Epidermal melanocyte (primary cell): Measurements from ENCODE around the gene GPC6.

Experiments used
- DNase-seq: peaks from one replicate; pipeline ENCODE4 v3.0.0; 2011; ENCODE audit warnings: low spot score; ENCODE audit not compliant: insufficient read length

GPC6 gene

DNA sequence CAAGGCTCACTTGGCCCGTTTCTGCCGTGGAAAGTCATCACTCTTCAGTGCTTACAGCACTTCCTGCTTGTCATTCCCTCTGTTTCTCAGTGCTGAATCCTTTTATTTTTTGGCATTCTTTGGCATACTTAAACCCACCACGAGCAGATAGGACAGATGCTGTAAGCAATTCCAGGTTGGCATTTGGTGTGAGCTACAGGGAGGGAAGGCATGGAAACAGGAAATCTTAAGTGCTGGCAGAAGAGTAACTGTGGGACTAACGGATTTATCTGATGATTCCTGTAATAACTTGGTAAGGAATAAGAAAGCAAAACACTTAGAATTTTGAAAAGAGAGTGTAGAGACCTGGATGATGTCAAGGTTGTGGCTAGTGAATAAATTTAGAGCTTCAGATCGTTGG is 273.4 kb downstream of the GPC6 start:
- DNase-seq = no peak

DNA sequence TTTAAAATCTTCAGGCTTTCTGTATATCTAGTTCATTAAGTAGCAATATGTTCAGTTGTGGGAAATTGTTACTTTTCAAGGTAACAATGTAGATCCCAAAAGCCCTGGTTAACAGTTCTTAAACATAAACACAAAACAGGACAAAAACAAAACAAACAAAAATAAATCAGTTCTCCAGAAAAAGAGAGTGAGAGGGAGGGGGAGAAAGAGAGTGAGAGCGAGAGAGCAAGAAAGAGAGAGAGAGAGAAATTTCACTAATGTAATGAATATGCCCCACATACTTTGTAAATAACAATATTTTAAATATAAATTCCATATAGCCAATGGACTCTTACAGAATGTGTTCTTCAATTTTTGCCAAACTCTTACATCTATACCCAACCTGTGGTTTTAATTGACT is 275.5 kb downstream of the GPC6 start:
- no peak for DNase-seq

DNA sequence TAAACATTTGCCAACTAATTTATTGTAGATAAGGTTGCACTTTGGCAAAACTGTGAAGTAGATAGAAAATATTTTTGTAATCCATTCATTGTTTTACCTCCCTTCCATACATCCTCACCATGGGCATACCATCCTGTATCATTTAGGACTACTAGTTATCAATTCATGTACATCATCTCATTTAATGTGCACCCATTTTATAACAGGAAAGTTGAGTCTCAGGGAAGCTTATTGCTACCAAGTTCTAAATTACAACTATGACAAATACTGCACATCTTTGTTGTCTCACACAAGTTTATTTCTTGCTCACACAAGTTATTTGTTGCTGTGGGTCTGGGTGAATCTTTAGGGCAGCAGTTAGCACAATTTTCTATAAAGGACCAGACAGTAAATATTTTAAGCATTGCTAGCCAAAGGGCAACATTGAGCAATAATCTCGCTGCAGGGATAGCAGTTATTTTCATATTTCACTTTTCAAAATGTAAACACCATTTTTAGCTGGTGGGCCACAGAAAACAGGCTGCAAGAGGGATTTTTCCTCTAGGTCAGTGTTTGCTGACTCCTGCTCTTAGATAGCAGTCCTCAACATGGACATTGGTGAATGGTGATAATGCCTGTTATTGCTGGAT is 276.5 kb downstream of the GPC6 start:
- no peak for DNase-seq

DNA sequence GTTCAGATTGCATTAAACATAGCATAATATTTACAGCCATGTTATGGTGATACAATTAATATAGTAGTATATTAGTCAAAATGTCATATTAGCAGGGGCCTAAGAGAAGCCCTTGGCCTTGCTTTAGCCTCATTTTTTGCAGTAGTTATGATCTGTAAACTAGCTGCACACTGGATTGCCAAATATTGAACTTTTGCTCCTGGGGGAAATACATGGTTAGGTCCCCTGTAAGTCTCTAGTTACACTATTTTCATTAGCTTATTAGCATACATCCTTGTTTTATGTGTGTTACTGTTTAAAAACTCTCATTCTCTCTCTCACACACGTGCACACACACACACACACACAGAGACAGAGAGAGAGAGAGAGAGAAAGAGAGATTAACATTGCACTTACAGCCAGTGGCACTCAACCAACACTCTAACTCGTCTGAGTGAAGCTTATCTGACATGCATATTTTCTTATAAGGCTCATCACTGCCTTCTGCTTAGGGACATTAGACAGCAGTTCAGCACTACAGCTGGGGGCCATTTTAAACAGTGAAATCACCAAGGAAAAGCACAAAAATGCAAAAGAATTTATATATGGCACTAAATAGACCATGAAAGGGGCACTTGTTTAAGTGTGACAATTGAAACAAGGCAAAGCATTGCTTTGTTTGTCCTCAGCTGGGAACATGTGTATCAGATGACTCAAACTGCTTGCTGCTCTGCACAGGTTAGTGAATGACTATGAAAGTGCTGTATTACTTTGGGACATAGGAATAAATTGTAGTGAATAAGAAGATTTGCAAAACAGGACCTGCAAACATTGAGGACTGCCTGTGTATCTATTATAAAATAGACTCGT is 278.7 kb downstream of the GPC6 start:
- DNase-seq = no peak

DNA sequence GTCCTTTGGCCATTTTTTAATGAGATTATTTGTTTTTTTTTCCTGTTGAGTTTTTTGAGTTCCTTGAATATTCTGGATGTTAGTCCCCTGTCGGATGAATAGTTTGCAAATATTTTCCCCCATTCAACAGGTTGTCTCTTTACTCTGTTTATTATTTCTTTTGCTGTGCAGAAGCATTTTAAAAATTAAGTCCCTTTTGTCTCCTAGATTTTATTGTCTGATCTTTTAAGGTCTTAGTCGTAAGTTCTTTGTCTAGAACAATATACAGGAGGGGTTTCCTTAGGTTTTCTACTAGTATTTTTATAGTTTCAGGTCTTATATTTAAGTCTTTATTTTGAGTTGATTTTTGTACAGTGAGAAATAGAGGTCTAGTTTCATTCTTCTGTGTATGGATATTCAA is 284.4 kb downstream of the GPC6 start:
- DNase-seq = no peak

DNA sequence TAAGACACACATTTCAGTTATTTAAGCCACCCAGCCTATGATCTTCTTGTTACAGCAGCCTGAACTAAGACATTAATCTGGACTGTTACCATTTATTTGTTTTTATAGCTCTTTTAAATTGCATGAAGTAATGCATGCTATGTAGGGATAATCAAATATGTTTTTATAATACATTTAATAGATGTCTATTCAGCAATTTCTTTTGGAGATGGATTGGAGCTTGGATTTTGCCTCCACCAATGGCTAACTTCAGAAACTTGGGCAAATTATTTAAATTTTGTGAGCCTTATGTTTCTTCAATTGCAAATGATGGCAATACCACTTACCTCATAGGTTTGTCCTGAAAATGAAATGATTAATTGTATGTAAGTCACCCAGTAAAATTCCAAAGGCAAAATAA is 288.7 kb downstream of the GPC6 start:
- DNase-seq = no peak

DNA sequence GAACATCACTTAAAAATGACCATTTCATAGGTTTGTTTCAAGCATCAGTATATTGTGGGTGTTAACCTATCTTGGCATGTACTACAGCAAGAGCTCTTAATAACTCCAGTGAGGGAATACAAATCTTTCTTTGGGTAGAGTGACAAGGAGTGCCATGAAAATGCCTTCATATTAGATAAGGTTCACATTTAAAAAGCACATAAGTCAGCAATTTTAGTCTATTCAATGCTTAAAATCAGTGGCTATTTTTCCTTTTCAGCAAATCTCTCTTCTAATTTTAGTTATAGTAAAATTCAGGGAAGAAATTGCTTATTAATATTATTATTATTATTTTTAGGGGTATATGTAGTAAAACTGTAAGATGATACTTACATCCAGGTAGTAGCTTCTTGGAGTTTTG is 291.1 kb downstream of the GPC6 start:
- DNase-seq = no peak

DNA sequence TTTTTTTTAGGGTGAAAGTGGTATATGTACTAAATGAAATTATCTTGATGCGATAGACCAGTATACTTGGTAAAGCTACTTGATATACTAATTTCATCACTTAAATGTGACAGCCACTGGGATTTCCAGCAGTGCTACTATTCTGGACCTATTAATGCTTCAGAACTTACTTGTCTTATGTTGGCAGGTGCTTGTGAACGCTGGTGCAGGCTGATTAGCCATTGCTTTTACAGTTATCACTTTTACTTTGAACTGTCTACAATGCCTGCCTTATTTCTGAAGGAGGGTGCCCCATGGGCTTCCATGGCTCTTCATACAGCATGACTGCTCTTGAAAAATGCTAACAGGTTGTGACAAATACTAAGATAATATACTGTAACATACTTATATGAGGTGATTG is 294.7 kb downstream of the GPC6 start:
- DNase-seq = no peak

DNA sequence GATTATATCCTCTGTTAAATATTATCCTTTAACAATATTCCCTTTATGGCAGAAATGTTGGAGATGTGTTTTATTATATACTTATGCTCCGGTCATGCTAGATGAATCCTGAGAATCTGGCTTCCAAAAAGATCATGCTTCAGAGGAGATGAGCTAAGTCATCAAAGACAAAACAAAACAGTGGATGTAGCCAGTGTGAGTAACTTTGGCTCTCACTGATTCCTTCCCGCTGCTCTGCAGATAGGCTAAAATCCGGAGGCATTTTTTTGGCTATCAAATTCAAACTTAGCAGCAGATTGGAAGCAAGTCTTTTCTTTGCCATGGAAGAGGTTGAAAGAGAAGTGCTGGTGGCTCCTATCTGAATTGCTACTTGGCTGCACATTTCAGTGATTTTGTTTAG is 295.9 kb downstream of the GPC6 start:
- no peak for DNase-seq

DNA sequence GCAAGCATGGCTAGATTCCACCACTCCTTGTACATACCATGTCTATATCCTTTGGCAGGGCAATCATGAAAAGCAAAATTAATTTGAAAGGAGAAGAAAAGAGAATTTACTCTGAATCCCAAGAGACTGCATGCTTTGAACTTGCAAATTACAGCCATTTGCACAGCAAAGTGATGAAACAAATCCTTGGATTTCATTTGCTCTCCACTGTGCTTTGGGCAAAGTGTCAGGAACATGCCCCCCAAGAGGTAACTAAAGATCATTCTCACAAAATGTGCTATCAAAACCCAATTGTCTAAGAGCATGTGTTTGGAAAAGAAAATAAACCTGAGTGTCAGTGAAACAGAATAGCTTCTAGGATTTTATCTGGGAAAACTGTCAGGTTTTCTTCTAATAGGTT is 298.5 kb downstream of the GPC6 start:
- DNase-seq = no peak

DNA sequence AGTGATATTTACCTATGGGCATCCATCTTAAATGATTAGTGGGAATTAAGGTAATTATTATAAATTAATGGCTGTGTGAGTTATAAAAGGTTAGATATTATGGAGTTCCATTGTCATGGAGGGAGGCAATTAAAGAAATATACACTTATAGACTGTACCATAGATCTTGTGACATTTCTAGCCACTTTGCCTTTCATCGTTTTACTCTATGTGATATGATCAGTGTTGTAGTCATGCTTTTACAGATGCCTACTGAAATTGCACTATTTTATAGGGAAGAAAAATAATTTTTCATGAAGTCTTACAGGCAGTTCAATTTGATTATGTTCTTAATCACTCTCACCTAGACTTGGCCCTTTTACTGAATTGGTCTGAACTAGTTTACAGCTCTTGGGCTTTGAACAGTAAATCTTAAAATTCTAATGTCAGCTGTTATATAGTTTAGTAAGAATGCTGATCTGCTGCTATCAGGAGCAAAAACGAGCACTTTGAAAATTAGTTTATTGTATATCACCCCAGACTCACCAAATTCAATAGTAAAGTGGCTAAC is 301.2 kb downstream of the GPC6 start:
- no peak for DNase-seq

DNA sequence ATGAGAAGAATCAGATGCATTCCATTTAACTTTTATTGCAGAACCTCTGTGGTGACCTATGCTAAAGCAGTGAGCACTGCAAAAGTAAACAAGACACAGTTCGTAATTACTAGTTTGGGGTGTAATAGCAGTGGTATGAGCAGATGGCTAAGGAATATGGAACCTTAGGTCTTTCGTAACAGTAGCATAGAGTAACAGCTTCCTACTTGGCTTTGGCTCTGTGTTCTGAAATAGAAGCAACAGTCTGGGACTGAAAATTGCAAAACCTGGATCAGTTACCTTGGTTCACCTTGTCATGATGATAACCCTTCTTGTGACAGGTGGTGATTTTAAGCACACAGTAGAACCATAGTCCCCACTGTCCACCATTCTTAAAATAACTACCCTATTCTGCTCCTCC is 303.4 kb downstream of the GPC6 start:
- no peak for DNase-seq

DNA sequence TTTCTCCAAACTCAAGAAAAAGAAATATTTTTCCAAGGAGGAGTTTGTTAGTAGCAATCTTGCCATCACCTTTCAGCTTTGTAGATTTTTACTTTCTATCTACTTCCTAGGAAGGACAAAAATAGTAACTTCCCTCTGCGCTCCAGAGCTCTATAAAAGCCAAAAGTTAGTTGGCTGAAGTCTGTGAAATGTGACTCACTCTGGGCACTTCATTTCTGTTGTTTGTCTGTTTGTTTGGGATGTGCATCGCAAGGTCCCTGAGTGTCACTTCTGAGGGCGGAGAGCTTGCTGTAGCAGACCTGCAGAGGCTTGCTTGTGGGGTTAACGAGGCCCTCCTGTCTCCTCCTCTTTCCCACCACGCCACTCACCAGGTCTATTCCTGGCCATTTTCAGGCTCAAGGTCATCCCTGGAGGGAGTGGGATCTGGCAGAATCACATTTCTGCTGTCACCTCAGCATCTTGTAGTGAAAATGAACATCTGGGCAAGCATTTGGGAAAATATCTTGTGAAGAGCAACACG is 307.6 kb downstream of the GPC6 start:
- no peak for DNase-seq

DNA sequence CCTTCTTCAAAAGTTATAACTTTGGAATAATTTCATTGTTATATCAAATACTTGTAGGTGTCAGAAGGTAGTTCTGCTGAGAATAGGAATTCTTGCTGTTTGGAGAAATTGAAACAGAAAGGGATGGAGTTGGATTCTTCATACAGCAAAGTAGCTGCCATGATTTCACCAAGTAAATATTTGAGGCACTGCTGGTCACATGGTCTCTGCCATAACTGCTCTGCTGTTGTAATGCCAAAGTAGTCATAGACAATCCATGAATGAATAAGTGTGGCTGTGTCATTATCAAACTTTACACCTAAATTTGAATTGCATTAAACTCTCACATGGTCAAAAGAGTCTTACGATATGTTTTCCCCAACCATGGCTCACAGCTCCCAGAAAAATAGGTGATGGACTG is 308.6 kb downstream of the GPC6 start:
- no peak for DNase-seq

DNA sequence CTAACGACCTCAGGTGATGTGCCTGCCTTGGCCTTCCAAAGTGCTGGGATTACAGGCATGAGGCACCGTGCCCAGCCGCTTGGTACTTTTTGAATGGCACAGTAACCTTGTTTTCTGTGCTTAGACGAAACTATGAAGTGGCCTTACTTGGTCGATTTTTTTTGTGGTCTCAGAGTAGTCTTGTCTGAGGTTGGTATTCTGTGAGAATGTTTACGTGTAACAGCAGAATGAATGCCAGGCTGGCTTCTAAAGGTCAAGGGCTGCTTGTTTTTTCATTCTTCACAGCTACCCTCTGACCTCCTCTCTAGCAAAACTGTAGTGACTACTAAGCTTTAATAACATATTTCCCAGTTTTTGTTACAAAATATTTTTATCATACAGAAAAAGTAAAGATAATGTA is 313.3 kb downstream of the GPC6 start:
- DNase-seq = no peak

DNA sequence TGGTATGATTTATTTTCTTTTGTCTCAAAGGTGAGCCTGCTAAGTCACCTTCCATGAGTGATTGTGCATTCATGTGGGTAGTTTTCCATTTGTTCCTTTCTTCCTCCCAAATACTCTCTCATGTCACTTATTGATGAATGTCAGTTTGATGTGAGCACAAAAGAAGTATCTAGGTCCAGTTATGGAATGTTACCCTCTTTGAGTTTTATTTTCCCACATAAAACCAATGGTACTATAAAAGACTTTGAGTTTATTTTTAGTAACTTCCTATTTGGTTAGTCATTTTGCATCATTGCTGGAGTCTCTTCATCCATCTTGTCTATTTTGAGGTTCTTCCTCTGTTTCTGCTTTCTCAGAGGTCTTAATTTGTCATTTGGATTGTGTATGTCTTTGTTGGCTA is 321.3 kb downstream of the GPC6 start:
- DNase-seq = no peak

DNA sequence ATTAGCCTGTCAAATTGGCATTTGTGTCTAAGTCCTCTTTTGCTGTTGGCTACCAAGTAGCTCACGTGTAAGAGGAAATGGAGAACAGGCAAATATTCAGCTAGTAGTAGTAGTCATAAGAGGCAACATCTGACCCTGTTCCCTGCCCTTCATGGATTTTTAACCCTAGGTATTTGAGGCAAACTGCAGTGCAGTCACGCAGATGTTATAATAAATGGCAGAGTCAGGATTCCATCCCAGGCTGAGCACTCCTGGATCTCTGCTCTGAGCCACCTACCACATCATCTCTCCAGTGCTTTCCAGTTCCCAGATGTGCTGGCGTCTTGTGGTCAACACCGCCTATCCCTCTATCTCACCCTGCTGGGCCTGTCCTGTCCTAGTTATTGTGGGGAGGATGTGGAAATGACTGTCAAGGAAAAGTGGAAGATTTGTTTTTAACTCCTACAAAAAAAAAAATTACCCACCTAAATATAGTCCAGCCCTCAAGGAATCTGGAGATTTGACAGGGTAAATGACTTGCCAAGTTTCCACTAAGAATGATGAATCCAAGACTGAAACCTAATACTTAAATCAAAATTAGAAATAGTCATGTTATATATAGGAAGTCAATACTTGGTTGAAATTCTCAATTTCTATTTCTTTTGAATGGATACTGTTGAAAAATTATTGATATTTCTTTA is 322.9 kb downstream of the GPC6 start:
- no peak for DNase-seq

DNA sequence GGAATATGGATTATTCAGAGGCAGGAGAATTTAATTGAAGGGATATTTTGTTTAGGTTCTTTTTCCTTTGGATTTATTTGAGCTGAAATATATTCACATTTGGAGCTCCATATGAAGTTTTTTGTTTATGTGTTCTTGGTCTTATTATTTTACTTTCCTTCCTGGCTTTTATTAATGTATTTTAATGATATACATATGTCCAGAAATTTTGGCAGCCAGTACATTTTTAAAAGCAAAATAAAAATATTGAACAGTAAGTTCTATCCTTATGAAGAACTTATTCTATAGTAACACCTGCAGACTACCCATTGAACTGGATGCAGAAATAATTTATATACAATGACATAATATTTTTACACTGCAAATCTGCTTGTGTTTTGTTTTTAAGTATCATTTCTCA is 323.6 kb downstream of the GPC6 start:
- DNase-seq = no peak

DNA sequence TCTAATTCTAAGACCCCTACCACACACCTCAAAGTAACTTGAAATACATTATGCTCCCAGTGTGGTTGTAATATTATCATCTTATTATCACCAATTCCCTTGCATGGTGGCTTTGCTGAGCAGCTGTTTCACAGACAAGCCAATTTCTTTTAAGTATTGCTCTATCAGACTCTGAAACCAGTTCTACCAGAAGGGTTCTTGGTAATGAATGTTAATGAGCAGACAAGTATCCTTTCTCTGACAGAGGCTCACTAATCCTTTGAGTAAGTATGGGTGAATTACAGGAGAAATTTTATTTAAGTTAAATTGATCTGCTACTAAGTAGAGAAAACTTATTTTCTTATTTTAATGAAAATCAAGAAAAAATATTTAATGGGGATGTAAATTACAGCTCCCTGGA is 326.0 kb downstream of the GPC6 start:
- DNase-seq = no peak

DNA sequence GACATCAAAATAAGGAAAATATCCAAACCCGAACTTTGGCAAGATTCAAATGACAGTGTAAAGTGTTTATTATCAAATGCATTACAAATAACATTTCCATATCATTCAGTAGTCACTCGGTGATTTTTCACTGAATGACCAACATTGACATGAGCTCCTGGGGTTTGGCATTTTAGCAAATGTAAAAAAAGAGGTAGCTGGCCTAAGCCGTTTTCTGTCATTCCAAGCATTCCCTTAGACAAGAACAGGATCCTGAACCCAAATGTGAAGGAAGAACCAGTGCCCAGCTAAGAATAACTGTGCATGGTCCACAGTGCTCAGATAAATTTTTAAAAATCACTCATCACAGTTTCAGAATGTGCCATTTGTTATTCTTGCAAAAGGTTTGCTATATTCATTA is 327.9 kb downstream of the GPC6 start:
- DNase-seq = no peak

DNA sequence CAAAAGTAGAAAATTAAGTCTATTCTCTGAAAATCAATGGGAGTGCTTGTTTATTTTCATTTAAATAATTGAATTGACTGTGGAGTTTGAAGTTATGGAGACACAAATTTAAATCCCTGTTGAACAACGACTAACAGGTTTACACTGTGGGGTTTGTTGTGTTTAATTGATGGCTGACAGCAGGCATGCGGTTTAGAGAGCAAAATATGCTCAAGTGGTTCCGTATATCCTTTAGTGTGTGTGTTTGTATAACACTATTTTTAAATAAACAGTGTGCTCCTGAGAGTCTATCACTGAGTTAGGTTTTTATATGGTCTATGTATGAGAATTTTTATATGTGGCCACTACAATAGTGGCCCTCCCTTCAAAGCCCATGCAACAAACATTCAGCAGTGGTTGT is 332.0 kb downstream of the GPC6 start:
- no peak for DNase-seq

DNA sequence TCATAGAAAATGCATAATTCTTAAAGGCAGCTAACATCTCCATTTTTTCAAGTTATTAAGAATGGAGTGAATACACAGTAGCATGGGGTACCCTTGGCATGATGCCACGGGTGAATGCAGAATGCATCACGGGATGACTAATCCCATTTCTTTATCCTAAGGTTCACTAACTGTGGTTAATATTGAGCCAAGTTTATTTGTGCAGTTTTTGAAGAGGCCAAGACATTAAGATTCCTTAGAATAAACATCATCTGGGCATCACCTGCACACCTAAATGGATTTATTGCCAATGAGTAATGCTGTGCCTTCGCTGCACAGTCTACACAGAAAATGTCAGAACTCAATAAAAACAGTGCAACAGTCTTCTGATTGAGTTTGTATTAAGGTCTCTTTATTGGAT is 333.1 kb downstream of the GPC6 start:
- no peak for DNase-seq
